Right lobe of liver (tissue), 6 donors: ENCODE measurements around the gene SSR3. TPM values are rescaled to one million over a fixed set of nuclear protein-coding genes. Genes with fewer than 3 reads are reported as not detected.

Experiments
- ATAC-seq, 4 donors: fragments of 200-7000 bp; cut with Tn5 transposase; one replicate each; pipeline ENCODE4 v1.9.1; 2020; ENCODE audit warnings: mild to moderate bottlenecking in 4 of 4, moderate library complexity in 4 of 4
- DNase-seq, 3 donors: peaks; one replicate each; pipeline ENCODE4 v3.0.0-alpha.2; 2020
- H3K27ac ChIP-seq, 3 donors: fragments of 200-600 bp; one replicate each; pipeline ENCODE4 v1.8.0; 2022
- H3K27me3 ChIP-seq, 2 donors: fragments of 200-600 bp; one replicate each; pipeline ENCODE4 v1.8.0; 2022
- H3K36me3 ChIP-seq, 4 donors: fragments of 200-600 bp; sonication (generic) in 1 of 4; one replicate each; pipeline versions ENCODE4 v1.5.1 to v1.8.0; 2017 to 2022; ENCODE audit warnings: control low read depth in 1 of 4
- H3K4me1 ChIP-seq, 4 donors: fragments of 200-600 bp; sonication (generic) in 1 of 4; one replicate each; pipeline versions ENCODE4 v1.5.1 to v1.8.0; 2017 to 2022; ENCODE audit warnings: control low read depth in 1 of 4
- H3K4me3 ChIP-seq, 3 donors: fragments of 200-600 bp; one replicate each; pipeline ENCODE4 v1.8.0; 2022
- H3K9me3 ChIP-seq, 4 donors: fragments of 200-600 bp; sonication (generic) in 1 of 4; one replicate each; pipeline versions ENCODE4 v1.5.1 to v1.8.0; 2017 to 2022; ENCODE audit warnings: control low read depth in 1 of 4
- CTCF ChIP-seq, 4 donors: fragments of 200-600 bp in 3 of 4; fragments of 450-650 bp in 1 of 4; IDR thresholded peaks; one replicate each; pipeline versions ENCODE4 v1.5.1 to v1.8.0; 2016 to 2022; ENCODE audit warnings: antibody characterized with exemption in 4 of 4, mild to moderate bottlenecking in 2 of 4
- POLR2A ChIP-seq: fragments of 450-650 bp; IDR thresholded peaks from one replicate; pipeline ENCODE4 v1.6.1; 2017; ENCODE audit warnings: antibody characterized with exemption, mild to moderate bottlenecking
- WGBS: methylation state at CpG from one replicate; pipeline ENCODE4 v1.1.6; 2018; ENCODE audit warnings: low coverage, low lambda C conversion rate; ENCODE audit not compliant: insufficient coverage; ENCODE audit errors: missing lambda C conversion rate; 5-methylcytosine and 5-hydroxymethylcytosine counted together
- intact Hi-C, 2 donors: fragments of 100-400 bp; cut with DNase I; formaldehyde crosslinking; loops; one replicate each; pipeline versions ENCODE4 v1.11.2 to v1.14.1; 2022
- total RNA-seq, 6 experiments: library from RNA; depleted of rRNA in 2 of 6; stranded (reverse); fragments of >200 nt in 2 of 6; fragmentation: NEBNext Ultra II Directional in 3 of 6; extraction: Animal tissue kit (Norgen Biotek cat#: 25700) in 3 of 6; gene quantifications; one replicate each; pipeline versions ENCODE4 v1.1.0 to v1.2.4, GENCODE V29; 2016 to 2023
- donor health status: DM: no; HTN: yes; CAD: no.
- donor health status: DM: no; HTN: no; CAD: no.
- donor health status: DM: no; HTN: no; CAD: no.
- donor health status: DM: no; HTN: yes; CAD: no.
- donor health status: DM: no; HTN: yes; CAD: no.

SSR3 gene
- total RNA-seq, 6 experiments from 2014 or later = 73.6 to 168 (median 118) TPM

GRCh38 chr3:156601497-156601896, 46.6 kb upstream of the SSR3 start:
- no peak for TF ChIP-seq CTCF (IDR thresholded peaks at IDR 0.05)
- TF ChIP-seq POLR2A = no peak
- Histone ChIP-seq H3K27me3 (no peaks in the 10 kb centered on the region), H3K36me3 (no peaks in the 10 kb centered on the region), H3K27ac (no peak overlapping the region), H3K9me3 (no peaks in the 10 kb centered on the region), H3K4me3 (no peak overlapping the region), H3K4me1 (peaks cover 0 to 2% (median 0%) of the 10 kb centered on the region in 4 donors)
- ATAC-seq (no peak), DNase-seq (no peak)
- 71% methylated on average over 3 of the region's 3 CpGs for WGBS
- intact Hi-C loops = no loop called here

- Histone ChIP-seq H3K27ac (no peak overlapping the region), H3K36me3 (no peaks in the 10 kb centered on the region), H3K9me3 (no peaks in the 10 kb centered on the region), H3K4me1 (no peaks in the 10 kb centered on the region), H3K4me3 (no peak overlapping the region), H3K27me3 (no peaks in the 10 kb centered on the region)
- intact Hi-C loops = no loop called here
- DNase-seq (no peak), ATAC-seq (peak in 1 of 4 donors; percentile 32)
- no peak for TF ChIP-seq CTCF (IDR thresholded peaks at IDR 0.05)
- 83% methylated on average over 4 of the region's 4 CpGs for WGBS
These were observed 45.9 kb upstream of the SSR3 start for GRCh38 chr3:156600834-156601233.

- intact Hi-C loops = no loop called here
- Histone ChIP-seq H3K27me3 (no peaks in the 10 kb centered on the region), H3K27ac (no peak overlapping the region), H3K4me1 (peaks cover 0 to 4% (median 0%) of the 10 kb centered on the region in 4 donors), H3K9me3 (no peaks in the 10 kb centered on the region), H3K36me3 (no peaks in the 10 kb centered on the region), H3K4me3 (no peak overlapping the region)
- DNase-seq = no peak
- no peak for ATAC-seq
- TF ChIP-seq CTCF (IDR thresholded peaks at IDR 0.05) (no peak), POLR2A (no peak)
- 81% methylated on average over 9 of the region's 9 CpGs for WGBS
These were observed 44.4 kb upstream of the SSR3 start for GRCh38 chr3:156599089-156599874.

GRCh38 chr3:156598413-156598812, 43.5 kb upstream of the SSR3 start:
- intact Hi-C loops = no loop called here
- ATAC-seq = peak; percentile 47 to 86 (median 80)
- no peak overlapping the region for H3K27ac ChIP-seq

More at GRCh38 chr3:156598413-156598812, 43.5 kb upstream of the SSR3 start:
- Histone ChIP-seq H3K27me3 (no peaks in the 10 kb centered on the region), H3K9me3 (no peaks in the 10 kb centered on the region), H3K36me3 (no peaks in the 10 kb centered on the region), H3K4me1 (peaks cover 0 to 10% (median 0%) of the 10 kb centered on the region in 4 donors), H3K4me3 (no peak overlapping the region)
- WGBS = 58% methylated on average over 6 of the region's 6 CpGs
- TF ChIP-seq CTCF (IDR thresholded peaks at IDR 0.05) = no peak
- no peak for TF ChIP-seq POLR2A
- DNase-seq = peak in 1 of 3 donors; percentile 38
